Measurements from ENCODE around the gene KSR1. TPM values are rescaled to one million over a fixed set of nuclear protein-coding genes. Genes with fewer than 3 reads are reported as not detected.

Gene KSR1
- total RNA-seq, 2 donors from 2014 or later: 99.9 to 142 TPM

- H3K36me3 ChIP-seq (replicated peaks in 1 of 2; ENCODE audit: insufficient read depth in 1 of 2, low read depth in 2 of 2): no peaks in the 10 kb centered on the region
- H3K4me1 ChIP-seq: no peaks in the 10 kb centered on the region
- H3K27ac ChIP-seq: no peak overlapping the region
- no peak for ATAC-seq
- no peaks in the 10 kb centered on the region for H3K27me3 ChIP-seq
- no peaks in the 10 kb centered on the region for H3K9me3 ChIP-seq
- WGBS, 2 donors: 55 to 56% methylated on average over 5 of the region's 5 CpGs
- DNase-seq: no peak
- intact Hi-C loops (cut with DNase I): loop anchor here (10.0 kb wide), 1 partner anchor 53 kb away; no protein-coding TSS in a partner anchor
- no peak overlapping the region for H3K4me3 ChIP-seq
- TF ChIP-seq POLR2A (IDR thresholded peaks at IDR 0.05) (no peak), CTCF (IDR thresholded peaks at IDR 0.05) (no peak)
Observed at GRCh38 chr17:27657620-27658019, 201.4 kb downstream of the KSR1 start.

- H3K27ac ChIP-seq: no peak overlapping the region
- 81 to 84% methylated on average over 6 of the region's 6 CpGs for WGBS, 2 donors
- H3K4me1 ChIP-seq: no peaks in the 10 kb centered on the region
- DNase-seq: no peak
- ATAC-seq: no peak
- no peaks in the 10 kb centered on the region for H3K27me3 ChIP-seq
- H3K4me3 ChIP-seq: no peak overlapping the region
- H3K9me3 ChIP-seq: no peaks in the 10 kb centered on the region
- intact Hi-C loops (cut with DNase I): loop anchor here (10.0 kb wide), 1 partner anchor 55 kb away; no protein-coding TSS in a partner anchor
- TF ChIP-seq CTCF (IDR thresholded peaks at IDR 0.05) (no peak), POLR2A (IDR thresholded peaks at IDR 0.05) (no peak)
- H3K36me3 ChIP-seq (replicated peaks in 1 of 2; ENCODE audit: insufficient read depth in 1 of 2, low read depth in 2 of 2): no peaks in the 10 kb centered on the region
Observed at GRCh38 chr17:27659683-27660082, 203.4 kb downstream of the KSR1 start.

GRCh38 chr17:27660436-27660835, 204.2 kb downstream of the KSR1 start:
- intact Hi-C loops (cut with DNase I): no loop called here
- no peak for ATAC-seq

GRCh38 chr17:27663936-27664605, 207.8 kb downstream of the KSR1 start:
- Histone ChIP-seq H3K27me3 (no peaks in the 10 kb centered on the region), H3K4me1 (no peaks in the 10 kb centered on the region), H3K4me3 (no peak overlapping the region), H3K27ac (no peak overlapping the region), H3K36me3 (replicated peaks in 1 of 2; ENCODE audit: insufficient read depth in 1 of 2, low read depth in 2 of 2) (no peaks in the 10 kb centered on the region), H3K9me3 (no peaks in the 10 kb centered on the region)
- intact Hi-C loops (cut with DNase I): no loop called here
- no peak for TF ChIP-seq POLR2A (IDR thresholded peaks at IDR 0.05)
- no peak for TF ChIP-seq CTCF (IDR thresholded peaks at IDR 0.05)
- no peak for ATAC-seq
- no peak for DNase-seq
- 56 to 84% methylated on average over 3 to 8 of the region's 8 CpGs for WGBS, 2 donors

More at GRCh38 chr17:27660436-27660835, 204.2 kb downstream of the KSR1 start:
- Histone ChIP-seq H3K4me1 (no peaks in the 10 kb centered on the region), H3K27ac (no peak overlapping the region), H3K9me3 (no peaks in the 10 kb centered on the region), H3K27me3 (no peaks in the 10 kb centered on the region), H3K36me3 (replicated peaks in 1 of 2; ENCODE audit: insufficient read depth in 1 of 2, low read depth in 2 of 2) (no peaks in the 10 kb centered on the region), H3K4me3 (no peak overlapping the region)
- DNase-seq: peak in 1 of 4 donors; percentile 32
- WGBS, 2 donors: 53 to 68% methylated on average over 3 of the region's 3 CpGs
- no peak for TF ChIP-seq CTCF (IDR thresholded peaks at IDR 0.05)
- no peak for TF ChIP-seq POLR2A (IDR thresholded peaks at IDR 0.05)

- no peak for TF ChIP-seq POLR2A (IDR thresholded peaks at IDR 0.05)
- TF ChIP-seq CTCF (IDR thresholded peaks at IDR 0.05): no peak
- no peaks in the 10 kb centered on the region for H3K4me1 ChIP-seq
- intact Hi-C loops (cut with DNase I): no loop called here
- DNase-seq (no peak), ATAC-seq (no peak)
- WGBS, 2 donors: 58 to 72% methylated on average over 2 of the region's 2 CpGs
- H3K27me3 ChIP-seq: no peaks in the 10 kb centered on the region
- no peak overlapping the region for H3K27ac ChIP-seq
- no peak overlapping the region for H3K4me3 ChIP-seq
- H3K36me3 ChIP-seq (replicated peaks in 1 of 2; ENCODE audit: insufficient read depth in 1 of 2, low read depth in 2 of 2): no peaks in the 10 kb centered on the region
- H3K9me3 ChIP-seq: no peaks in the 10 kb centered on the region
Observed at GRCh38 chr17:27664606-27664965, 208.3 kb downstream of the KSR1 start.
